ENCODE measurements around the gene IRF8.

GRCh38 chr16:85905110-85906095 lies 6.4 kb downstream of the IRF8 start:
- TF ChIP-seq EZH2 (IDR thresholded peaks at IDR 0.05; ENCODE audit: borderline replicate concordance, low read depth, low read length, severe bottlenecking) (no peak), CTCF (IDR thresholded peaks at IDR 0.05; ENCODE audit: borderline replicate concordance, extremely low read depth, low read length, poor library complexity, severe bottlenecking) (no peak)
